SK-N-SH treated with all-trans-retinoic acid at 6 μM for 48 hours (cell line): Measurements from ENCODE around the gene ADO.

Source experiments
- TCF4 ChIP-seq: fragments of 250-450 bp; sonication (Bioruptor Pico); IDR thresholded peaks from 2 replicates; pipeline ENCODE4 v1.8.0; 2021; ENCODE audit warnings: mild to moderate bottlenecking, moderate library complexity, borderline replicate concordance
- ZNF8 ChIP-seq: fragments of 450-650 bp; formaldehyde crosslinking; IDR thresholded peaks from 2 replicates; pipeline ENCODE4 v1.5.0; 2020; ENCODE audit warnings: mild to moderate bottlenecking, moderate library complexity

DNA sequence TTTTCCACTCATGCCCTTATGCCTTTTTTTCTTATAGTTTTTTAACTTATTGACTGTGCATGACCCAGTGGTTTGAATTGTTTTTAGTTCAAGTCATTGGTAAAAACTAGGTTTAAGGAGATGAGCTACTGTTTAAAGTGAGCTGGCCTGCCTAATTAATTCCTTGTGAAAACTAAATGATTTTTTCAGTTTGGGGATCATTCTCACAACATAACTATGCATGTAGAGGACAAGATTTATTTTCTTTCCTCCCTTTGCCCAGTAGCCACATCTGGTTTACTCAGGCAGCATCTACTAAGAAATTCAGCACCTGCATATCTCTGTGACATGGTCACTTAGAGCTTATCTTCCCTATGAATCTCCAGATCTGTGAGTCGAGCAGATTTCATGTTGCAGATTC lies 1.7 kb downstream of the ADO start:
- TF ChIP-seq TCF4 (CRISPR knock-in tag): no peak
- TF ChIP-seq ZNF8: no peak
